NCI-H1105 (cell line): ENCODE measurements around the gene RPS6KA4.

Source experiments
- DNase-seq: peaks from one replicate; lab custom pipeline; 2025; lab: John Stamatoyannopoulos, UW

RPS6KA4 gene

DNA sequence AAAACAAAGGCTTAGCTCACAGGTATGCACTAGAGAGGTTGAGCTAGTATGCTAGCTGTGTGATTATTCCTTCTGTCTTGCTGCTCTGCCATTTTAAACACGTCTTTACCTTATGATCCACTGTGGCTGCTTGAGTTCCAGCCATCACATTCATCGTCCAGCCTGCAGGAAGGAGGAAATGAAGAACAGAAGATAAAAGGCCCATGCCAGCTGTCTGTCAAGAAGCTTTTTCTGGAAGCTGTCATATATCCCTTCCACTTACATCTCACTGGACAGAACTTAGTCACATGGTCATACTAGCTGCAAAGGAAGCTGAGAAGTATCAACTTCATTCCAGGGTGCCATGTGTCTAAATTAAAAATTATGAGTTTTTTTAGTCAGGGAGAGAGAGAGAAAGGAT, 31.6 kb upstream of the RPS6KA4 start:
- DNase-seq, result no peak

DNA sequence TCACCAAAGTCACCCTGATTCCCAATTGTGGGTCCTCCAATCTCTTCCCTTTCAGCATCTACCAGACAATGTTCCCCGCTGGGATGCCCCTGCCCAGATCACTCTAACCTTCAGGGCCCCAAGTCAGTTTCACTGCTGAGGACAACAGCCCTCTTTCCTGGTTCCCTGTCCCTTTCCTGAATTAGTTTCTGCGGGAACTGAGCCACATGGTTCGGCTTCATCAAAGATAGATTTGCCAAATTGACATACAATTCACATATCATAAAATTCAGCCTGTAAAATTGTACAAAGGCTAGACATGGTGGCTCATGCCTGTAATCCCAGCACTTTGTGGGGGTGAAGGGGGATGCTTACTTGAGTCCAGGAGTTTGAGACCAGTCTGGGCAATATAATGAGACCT, 31.0 kb upstream of the RPS6KA4 start:
- DNase-seq, result no peak

DNA sequence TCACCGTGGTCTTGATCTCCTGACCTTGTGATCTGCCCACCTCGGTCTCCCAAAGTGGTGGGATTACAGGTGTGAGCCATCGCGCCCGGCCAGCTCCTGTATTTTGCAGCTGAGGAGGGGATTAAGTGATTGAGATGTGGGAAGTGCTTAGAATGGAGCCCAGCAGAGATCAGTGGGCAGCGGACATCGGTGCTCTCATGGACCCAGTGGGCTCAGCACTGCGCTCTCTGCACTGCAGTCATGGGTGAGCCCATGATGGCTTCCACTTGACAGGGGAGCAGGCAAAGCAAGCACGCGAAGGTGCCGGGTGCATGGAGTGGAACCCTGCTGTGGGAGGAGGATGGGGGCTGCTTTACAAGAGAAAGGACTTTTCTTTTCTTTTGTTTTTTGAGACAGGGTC, 28.1 kb upstream of the RPS6KA4 start:
- DNase-seq, result no peak

DNA sequence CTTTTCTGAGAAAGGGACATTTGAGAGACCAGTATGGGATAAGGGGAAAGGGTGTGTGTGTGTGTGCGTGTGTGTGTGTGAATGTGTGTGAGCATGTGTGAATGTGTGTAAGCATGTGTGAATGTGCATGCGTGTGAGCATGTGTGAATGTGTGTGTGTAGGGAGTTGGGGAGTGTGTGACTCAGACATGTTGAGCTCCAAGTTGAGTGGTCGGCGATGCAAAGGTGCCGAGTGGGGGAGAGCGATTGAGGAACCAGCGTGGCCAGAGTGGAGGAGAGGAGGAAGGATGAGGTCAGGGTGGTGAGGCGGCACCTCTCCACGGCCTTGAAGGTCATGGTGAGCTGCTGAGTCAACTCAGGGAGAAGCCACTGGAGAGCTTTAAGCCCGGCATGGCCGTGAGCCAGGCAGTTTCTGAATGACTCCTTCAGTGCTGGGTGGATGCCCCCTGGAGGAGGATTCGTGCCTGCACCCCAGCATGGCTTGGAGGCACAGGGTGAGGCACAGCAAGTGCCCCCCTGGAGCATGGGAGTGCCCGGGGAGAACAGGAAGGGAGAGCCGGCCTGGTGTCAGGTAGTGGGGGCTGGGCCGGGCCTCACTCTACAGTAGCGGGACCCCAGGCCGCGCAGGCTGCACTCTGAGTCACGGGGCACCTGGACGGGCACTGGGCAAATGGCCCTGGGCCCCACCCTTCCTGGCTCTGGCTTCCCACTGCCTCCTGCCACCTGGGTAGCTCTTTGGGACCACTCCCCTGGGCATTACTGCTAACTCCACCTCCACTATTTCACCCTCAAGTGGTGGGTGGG, 27.2 kb upstream of the RPS6KA4 start:
- no peak for DNase-seq

DNA sequence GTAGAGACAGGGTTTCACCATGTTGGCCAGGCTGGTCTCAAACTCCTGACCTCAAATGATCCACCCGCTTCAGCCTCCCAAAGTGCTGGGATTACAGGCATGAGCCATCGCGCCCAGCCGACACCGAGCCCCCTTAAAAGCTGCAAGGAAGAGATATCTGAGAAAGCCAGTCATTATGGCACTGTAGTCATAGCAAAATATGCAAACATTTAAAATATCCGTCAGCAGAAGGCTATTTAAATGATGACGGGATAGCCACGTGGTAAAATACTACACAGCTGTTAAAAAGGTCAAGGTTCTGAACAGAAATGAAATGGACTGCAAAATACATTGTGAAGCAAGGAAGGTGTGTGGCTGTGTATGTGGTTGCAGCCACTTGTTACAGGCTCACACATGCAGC, 25.4 kb upstream of the RPS6KA4 start:
- DNase-seq, result no peak

DNA sequence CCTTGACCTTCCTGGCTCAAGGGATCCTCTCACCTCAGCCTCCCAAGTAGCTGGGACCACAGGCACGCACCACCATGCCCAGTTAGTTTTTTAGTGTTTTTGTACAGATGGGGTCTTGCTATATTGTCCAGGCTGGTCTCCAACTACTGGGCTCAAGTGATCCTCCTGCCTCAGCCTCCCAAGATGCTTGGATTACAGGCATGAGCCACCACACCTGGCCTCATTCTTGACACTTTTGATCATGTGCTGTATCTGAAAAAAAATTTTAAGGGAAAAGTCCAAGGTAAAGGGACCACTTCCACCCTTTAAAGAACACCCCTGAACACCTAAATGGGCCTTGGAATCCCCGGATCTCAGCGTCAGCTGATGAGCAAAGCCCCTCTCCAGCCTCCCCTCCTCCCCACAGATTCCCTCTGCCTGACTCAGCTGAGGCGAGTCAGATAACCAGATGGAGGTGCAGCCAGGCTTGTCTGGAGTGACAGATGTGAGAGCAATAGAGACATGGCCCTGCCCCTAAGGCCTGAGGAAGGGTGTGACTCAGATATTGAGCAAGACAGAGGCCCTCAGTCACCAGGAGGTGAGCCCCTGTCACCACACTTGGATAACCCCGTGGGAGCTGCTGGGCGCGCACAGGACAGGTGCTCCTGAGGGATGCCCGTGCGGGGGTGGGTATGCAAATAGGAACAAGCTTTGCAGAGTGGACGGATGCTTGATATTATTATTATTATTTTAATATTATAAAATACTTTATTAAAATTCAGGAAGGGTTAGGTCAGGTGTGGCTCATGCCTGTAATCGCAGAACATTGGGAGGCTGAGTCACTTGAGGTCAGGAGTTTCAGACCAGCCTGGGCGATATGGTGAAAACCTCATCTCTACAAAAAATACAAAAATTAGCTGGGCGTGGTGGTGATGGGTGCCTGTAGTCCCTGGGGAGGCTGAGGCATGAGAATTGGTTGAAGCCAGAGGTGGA, 23.9 kb upstream of the RPS6KA4 start:
- peak; percentile 33 for DNase-seq

DNA sequence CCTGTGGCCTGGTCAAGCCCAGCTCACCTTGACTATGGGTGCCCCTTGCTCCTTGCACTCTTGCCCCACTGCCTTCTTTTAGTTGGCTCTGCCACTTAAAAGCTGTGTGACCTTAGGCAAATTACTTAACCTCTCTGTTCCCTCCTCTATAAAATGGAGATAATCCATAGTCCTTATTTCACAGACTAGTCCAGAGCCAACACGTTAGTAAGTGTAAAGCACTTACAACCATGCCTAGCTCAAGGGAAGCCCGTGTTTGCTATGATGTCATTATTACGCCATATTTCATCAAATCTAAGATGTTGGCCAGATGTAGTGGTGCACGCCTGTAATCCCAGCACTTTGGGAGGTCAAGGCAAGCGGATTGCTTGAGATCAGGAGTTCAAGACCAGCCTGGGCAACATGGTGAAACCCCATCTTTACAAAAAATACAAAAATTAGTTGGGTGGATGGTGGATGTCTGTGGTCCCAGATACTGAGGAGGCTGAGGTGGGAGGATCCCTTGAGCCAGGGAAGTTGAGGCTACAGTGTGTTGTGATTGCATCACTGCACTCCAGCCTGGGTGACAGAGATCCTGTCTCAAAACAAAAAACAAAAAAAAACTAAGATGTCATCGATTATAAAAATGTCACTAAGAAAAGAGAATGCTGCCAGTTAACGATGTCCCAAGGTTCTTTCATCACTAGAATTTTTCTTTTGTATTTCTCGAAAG, 21.3 kb upstream of the RPS6KA4 start:
- no peak for DNase-seq

DNA sequence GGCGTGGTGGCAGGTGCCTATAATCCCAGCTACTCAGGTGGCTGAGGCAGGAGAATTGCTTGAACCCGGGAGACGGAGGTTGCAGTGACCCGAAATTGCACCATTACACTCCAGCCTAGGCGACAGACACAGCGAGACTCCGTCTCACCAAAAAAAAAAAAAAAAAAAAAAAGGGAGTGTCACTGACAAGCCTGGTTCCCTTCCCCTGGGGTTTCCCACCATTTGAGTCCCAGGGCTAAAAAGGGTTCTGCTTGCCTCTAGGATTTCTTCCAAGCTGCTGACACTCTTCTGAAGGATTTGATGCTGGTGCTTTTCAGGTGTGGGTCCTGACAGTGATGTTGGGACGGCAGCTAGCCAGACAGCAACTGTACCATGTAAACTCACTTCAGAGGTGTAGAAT, 20.2 kb upstream of the RPS6KA4 start:
- DNase-seq, result no peak

DNA sequence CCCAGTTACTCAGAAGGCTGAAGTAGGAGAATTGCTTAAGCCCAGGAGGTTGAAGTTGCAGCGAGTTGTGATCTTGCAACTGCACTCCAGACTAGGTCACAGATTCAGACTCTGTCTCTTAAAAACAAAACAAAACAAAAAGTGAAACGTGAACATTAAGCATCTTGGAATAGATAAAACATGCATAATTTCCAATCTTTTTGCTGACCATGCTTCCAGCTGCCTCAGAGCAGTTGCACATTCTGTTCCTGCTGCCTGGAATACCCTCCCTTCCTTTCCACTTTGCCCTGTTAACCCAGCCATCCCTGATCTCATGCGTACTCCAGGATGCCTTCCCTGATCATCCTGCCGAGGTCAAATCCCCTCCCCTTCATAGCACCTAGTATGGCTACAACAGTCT, 19.7 kb upstream of the RPS6KA4 start:
- DNase-seq, result no peak

DNA sequence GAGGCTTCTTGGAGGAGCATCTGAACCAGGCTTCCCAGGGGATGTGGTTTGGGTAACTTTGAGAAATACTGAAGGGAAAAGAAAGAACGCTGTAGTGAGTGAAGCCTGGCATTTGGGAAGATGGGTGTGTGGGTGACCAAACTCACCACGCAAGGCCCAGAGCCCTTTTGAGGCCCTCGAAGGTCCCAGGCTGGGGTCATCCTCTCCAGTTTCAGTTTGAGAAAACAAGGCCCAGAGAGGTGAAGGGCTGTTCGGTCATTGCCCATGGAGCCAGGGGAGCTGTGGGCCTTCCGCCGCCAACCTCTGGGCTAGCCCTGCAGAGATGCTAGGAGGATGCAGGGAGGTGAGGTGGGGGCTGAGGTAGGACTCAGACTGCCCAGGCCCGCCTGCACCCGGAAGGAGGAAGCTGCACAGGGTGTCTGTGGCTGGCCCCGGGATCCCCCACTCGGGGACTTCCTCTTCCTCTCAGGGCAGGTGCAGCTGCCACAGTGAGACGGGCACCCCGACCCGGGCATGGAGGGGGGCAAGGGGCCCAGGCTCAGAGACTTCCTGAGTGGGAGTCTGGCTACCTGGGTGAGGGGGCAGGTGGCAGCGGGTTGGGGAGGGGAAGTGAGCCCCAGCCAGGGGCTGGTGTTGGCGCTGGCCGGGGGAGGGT, 19.1 kb upstream of the RPS6KA4 start, which contains the start of gene CCDC88B:
Gene CCDC88B, plus strand, starts transcription at position 451 of the 655 bp plus-strand sequence. Its CDS starts 63 bp downstream, at position 514.
- DNase-seq, result no peak

DNA sequence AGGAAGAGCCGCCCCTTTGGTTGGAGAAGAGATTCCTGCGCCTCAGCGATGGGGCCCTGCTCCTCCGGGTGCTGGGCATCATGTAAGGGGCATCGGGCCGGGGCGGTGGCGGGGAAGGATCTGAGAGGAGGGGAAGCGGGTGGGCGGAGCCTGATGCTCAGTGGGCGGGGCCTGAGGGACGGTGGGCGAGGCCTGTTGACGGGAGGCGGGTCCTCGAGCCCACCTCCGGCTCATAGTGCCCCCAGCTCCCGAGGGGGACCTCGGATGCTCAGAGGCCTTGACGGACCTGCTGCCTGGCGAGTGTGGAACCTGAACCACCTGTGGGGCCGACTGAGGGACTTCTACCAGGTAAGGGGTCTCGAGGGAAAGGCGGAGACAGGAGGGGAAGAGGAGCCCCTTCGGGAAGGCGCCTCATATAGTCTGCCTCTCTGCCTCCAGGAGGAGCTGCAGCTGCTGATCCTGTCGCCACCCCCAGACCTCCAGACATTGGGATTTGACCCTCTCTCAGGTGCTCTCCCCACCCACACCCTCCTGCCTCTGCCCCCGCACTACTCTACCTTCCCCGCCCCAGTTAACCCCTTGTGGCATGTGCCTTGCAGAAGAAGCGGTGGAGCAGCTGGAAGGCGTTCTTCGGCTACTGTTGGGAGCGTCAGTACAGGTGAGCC, 18.2 kb upstream of the RPS6KA4 start:
- DNase-seq, result no peak

DNA sequence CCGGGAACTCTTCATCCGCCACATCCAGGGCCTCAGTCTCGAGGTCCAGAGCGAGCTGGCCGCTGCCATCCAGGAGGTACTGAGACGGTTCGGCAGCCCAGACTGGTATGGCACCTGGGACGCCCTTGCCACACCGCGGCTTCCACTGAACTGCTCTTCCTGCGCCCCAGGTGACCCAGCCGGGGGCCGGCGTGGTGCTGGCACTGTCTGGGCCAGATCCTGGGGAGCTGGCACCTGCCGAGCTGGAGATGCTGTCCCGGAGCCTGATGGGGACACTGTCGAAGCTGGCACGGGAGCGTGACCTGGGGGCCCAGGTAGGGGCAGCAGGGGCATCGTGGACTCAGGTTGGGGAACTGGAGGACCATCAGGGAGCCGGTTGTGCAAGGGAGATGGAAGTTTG, 17.5 kb upstream of the RPS6KA4 start:
- no peak for DNase-seq

DNA sequence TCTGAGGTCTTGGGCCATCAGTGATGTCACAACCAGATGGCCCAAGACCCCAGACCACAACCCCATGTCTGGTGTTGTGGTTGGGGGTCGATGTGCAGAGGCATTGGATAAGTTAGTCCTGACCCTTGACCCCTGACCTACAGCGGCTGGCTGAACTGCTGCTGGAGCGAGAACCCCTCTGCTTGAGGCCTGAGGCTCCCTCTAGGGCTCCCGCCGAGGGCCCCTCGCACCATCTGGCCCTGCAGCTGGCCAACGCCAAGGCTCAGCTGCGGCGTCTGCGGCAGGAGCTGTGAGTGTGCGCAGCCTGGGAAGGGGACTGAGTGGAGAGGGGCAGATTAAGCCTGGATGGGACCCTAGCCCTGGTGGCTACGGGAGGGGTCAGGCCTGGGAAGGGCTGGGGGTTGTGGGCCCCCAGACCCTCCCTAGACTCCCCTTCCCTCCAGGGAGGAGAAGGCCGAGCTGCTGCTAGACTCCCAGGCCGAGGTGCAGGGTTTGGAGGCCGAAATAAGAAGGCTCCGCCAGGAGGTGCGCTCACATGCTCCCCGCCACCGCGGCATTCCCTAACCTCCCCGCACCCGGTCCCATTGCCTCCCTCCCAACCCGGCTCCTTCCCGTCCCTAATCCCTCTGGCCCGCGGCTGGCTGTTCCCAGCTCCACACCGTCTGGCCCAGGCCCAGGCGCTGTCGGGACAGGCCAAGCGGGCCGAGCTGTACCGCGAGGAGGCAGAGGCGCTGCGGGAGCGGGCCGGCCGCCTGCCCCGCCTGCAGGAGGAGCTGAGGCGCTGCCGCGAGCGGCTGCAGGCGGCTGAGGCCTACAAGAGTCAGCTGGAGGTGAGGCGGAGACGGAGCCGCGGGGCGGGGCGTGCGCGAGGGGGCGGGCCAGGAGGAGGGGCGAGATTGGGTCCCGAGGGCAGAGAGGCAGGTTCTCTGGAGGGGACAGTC, 16.8 kb upstream of the RPS6KA4 start:
- DNase-seq, result peak; percentile 44

DNA sequence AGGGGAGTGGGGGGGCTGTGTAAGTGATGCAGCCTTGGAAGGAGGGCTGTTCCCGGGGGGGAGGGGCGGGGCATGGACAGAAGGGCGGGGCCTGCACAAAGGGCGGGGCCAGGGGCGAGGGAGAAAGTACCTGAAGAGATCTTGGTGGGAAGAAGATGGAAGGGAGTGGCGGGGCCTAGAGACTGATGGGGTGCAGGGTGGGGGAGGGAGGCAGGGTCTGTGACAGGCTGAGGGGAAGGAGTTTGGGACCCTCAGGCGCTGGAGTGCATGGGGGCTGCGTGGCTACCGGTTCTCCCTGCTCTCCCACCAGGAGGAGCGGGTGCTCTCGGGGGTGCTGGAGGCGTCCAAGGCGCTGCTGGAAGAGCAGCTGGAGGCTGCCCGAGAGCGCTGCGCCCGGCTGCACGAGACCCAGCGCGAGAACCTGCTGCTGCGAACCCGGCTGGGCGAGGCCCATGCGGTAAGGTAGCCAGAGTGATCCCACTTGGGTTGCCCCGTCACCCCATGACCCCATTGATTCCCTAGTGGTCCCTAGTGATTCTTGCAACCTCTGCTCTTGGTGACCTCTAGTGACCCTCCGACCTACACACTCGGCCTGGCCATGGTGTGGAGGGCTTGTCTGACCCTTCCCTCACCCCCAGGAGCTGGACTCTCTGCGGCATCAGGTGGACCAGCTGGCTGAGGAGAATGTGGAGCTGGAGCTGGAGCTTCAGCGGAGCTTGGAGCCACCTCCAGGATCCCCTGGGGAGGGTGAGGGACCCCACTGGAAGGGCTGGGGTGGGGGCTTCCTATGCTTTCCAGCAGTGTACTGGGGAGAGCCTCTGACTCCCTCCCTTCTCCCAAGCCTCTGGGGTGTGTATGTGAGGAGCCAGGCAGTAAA, 15.9 kb upstream of the RPS6KA4 start:
- DNase-seq, result peak; percentile 24

DNA sequence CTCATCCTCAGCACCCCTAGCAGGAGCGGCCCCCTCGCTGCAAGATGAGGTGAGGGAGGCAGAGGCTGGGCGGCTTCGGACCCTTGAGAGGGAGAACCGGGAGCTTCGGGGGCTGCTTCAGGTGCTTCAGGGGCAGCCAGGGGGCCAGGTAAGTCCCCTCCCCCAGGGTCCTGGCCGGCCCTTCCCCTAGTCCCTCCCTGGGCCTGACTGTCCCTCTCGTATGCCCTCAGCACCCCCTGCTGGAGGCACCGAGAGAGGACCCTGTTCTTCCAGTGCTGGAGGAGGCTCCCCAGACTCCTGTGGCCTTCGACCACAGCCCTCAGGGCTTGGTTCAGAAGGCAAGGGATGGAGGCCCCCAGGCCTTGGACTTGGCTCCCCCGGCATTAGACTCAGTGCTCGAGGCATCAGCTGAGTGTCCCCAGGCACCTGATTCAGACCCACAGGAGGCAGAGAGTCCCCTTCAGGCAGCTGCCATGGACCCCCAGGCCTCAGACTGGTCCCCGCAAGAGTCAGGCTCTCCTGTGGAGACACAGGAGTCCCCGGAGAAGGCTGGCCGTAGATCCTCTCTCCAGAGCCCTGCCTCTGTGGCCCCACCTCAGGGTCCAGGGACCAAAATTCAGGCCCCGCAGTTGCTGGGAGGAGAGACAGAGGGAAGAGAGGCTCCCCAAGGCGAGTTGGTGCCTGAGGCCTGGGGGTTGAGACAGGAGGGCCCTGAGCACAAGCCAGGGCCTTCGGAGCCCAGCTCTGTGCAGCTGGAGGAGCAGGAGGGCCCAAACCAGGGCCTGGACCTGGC, 15.0 kb upstream of the RPS6KA4 start:
- DNase-seq, result no peak

DNA sequence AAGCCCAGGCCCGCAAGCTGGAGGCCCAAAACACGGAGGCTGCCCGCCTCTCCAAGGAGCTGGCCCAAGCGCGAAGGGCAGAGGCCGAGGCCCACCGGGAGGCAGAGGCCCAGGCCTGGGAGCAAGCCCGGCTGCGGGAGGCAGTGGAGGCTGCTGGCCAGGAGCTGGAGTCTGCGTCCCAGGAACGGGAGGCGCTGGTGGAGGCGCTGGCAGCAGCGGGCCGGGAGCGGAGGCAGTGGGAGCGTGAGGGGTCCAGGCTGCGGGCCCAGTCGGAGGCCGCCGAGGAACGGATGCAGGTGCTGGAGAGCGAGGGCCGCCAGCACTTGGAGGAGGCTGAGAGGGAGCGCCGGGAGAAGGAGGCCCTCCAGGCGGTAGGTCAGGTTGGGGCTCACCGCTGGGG, 14.2 kb upstream of the RPS6KA4 start:
- no peak for DNase-seq

DNA sequence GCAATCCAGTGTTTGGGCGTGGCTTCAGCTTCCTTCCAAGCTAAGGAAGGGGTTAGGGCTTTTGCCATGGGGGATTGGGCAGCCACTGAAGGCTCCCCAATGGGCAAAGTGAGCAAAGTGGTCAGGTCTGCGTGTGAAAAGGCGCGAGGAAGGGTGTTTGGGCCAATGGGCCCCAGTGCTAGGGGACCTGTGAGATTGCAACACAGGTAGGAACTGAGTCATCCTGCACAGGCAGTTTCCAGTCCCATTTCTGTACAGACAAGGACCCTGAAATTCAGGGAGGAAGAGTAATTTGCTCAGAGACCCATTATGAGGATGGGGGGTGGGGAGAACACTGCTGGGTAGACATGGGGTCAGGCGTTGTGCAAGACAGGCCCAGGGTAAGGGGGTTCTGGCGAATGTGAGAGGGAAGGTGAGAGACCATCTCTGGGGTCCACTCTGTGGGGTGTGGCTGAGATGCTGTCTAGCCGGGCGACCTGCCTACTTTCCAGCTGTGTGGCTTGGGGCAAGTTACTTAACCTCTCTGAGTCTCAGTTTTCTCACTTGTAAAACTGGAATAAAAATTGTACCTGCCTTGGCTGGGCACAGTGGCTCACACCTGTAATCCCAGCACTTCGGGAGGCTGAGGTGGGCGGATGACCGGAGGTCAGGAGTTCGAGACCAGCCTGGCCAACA, 11.6 kb upstream of the RPS6KA4 start:
- DNase-seq, result no peak
